Endothelial cell of umbilical vein (primary cell): ENCODE measurements around the gene KCTD10.

Experiments
- CTCF ChIP-seq, 2 donors: IDR thresholded peaks; 1 replicate in 1 of 2; 2 replicates in 1 of 2; pipeline ENCODE4 v1.5.1; 2011; ENCODE audit warnings: low read length in 2 of 2, mild to moderate bottlenecking in 2 of 2, moderate library complexity in 2 of 2, control low read depth in 1 of 2, inconsistent platforms in 1 of 2, low read depth in 1 of 2; ENCODE audit not compliant: insufficient read depth in 1 of 2; ENCODE audit errors: extremely low read depth in 1 of 2
- EZH2 ChIP-seq: IDR thresholded peaks from 2 replicates; pipeline ENCODE4 v1.6.1; 2012; ENCODE audit warnings: borderline replicate concordance, low read depth, mild to moderate bottlenecking, moderate library complexity, low read length, inconsistent platforms; ENCODE audit not compliant: severe bottlenecking
- POLR2A ChIP-seq: IDR thresholded peaks from 2 replicates; pipeline ENCODE4 v1.6.1; 2012; ENCODE audit warnings: low read depth, mild to moderate bottlenecking, control low read depth, low read length
- POLR2AphosphoS5 ChIP-seq: IDR thresholded peaks from 2 replicates; pipeline ENCODE4 v1.6.1; 2012; ENCODE audit warnings: low read depth, mild to moderate bottlenecking, control low read depth, low read length, moderate library complexity; ENCODE audit not compliant: insufficient read depth

GRCh38 chr12:109430244-109430643 lies 46.9 kb downstream of the KCTD10 start:
- TF ChIP-seq CTCF (IDR thresholded peaks at IDR 0.05; ENCODE audit: extremely low read depth in 1 of 2, insufficient read depth in 1 of 2, low read depth in 1 of 2, low read length in 2 of 2) (no peak), POLR2AphosphoS5 (no peak), POLR2A (no peak), EZH2 (no peak)
